HepG2 (cell line): ENCODE data around the gene ZBTB7B. TPM values are rescaled to one million over a fixed set of nuclear protein-coding genes. Genes with fewer than 3 reads are reported as not detected.

Source experiments
- ATAC-seq: fragments of 200-7000 bp; cut with Tn5 transposase; 3 replicates; pipeline ENCODE4 v1.9.1; 2020; ENCODE audit warnings: mild to moderate bottlenecking, moderate library complexity
- BruUV-seq: library from RNA; stranded (reverse); fragments of 400-500 nt; replicated peaks from 2 replicates; lab custom pipeline; 2021; lab: Mats Ljungman, UMichigan
- CTCF ChIA-PET: fragments of 300-600 bp; formaldehyde crosslinking; extraction: SDS; loops from one replicate; lab custom pipeline; 2021; ENCODE audit warnings: low total read pairs, inconsistent platforms, low intra/inter-chr PET ratio; lab: Yijun Ruan, JAX
- POLR2A ChIA-PET: fragments of 350-600 bp; sonication (Branson Sonifier 250); formaldehyde crosslinking; loops from one replicate; lab custom pipeline; 2020; ENCODE audit warnings: antibody characterized with exemption, inconsistent platforms; lab: Yijun Ruan, JAX
- DNase-seq: peaks from one replicate; pipeline ENCODE4 v3.0.0-alpha.2; 2015; ENCODE audit warnings: low spot score
- FAIRE-seq: peaks from 3 replicates; lab custom pipeline; 2011; peaks lifted over from hg19 to GRCh38; lab: Jason Lieb, UNC
- H2AFZ ChIP-seq: one replicate; pipeline ENCODE4 v1.6.1; 2011; ENCODE audit warnings: low read length, inconsistent platforms
- H3K27ac ChIP-seq: fragments of 300-600 bp; 3 replicates; pipeline ENCODE4 v1.8.0; 2011; ENCODE audit warnings: mixed run types, mild to moderate bottlenecking, mixed read lengths, low read length, inconsistent platforms; ENCODE audit not compliant: insufficient read depth; ENCODE audit errors: extremely low read length
- H3K27me3 ChIP-seq, 2 experiments: fragments of 200-600 bp in 1 of 2; 2 replicates in 1 of 2; 3 replicates in 1 of 2; pipeline versions ENCODE4 v1.6.0 to v1.8.0; 2011; ENCODE audit warnings: low read length in 2 of 2, mild to moderate bottlenecking in 2 of 2, moderate library complexity in 2 of 2, inconsistent platforms in 1 of 2; ENCODE audit not compliant: insufficient read depth in 2 of 2, control insufficient read depth in 1 of 2
- H3K36me3 ChIP-seq, 2 experiments: fragments of 200-600 bp in 1 of 2; replicated peaks in 1 of 2; 2 replicates in 1 of 2; 3 replicates in 1 of 2; pipeline versions ENCODE4 v1.5.1 to v1.8.0; 2011; ENCODE audit warnings: low read length in 2 of 2, inconsistent platforms in 1 of 2; ENCODE audit not compliant: insufficient read depth in 2 of 2, control insufficient read depth in 1 of 2
- H3K4me1 ChIP-seq: 2 replicates; pipeline ENCODE4 v1.5.1; 2012; ENCODE audit warnings: low read length, inconsistent platforms; ENCODE audit not compliant: insufficient read depth
- H3K4me2 ChIP-seq: 2 replicates; pipeline ENCODE4 v1.6.0; 2011; ENCODE audit warnings: low read depth, low read length, inconsistent platforms
- H3K4me3 ChIP-seq, 3 experiments: fragments of 200-600 bp in 1 of 3; sonication (generic), shearing (Covaris generic) in 1 of 3; replicated peaks in 1 of 3; 2 replicates each; pipeline ENCODE4 v1.5.1; 2011 to 2016; ENCODE audit warnings: low read length in 3 of 3, inconsistent platforms in 2 of 3, low read depth in 2 of 3, mild to moderate bottlenecking in 2 of 3, control low read depth in 1 of 3, mixed read lengths in 1 of 3; ENCODE audit not compliant: insufficient read depth in 1 of 3
- H3K79me2 ChIP-seq: one replicate; pipeline ENCODE4 v1.6.1; 2011; ENCODE audit warnings: low read length, inconsistent platforms; ENCODE audit not compliant: insufficient read depth
- H3K9ac ChIP-seq: 2 replicates; pipeline ENCODE4 v1.6.0; 2011; ENCODE audit warnings: mild to moderate bottlenecking, low read depth, low read length, inconsistent platforms; ENCODE audit not compliant: insufficient read depth
- H3K9me3 ChIP-seq: 2 replicates; pipeline ENCODE4 v1.5.1; 2012; ENCODE audit warnings: mild to moderate bottlenecking, low read length
- H4K20me1 ChIP-seq: 2 replicates; pipeline ENCODE4 v1.6.0; 2011; ENCODE audit warnings: inconsistent platforms, mild to moderate bottlenecking, low read length, moderate library complexity; ENCODE audit not compliant: insufficient read depth
- FOSL2 ChIP-seq: sonication (generic); formaldehyde crosslinking; IDR thresholded peaks from 2 replicates; pipeline ENCODE4 v1.4.0; 2020; ENCODE audit warnings: missing genetic modification reagents
- LRRFIP1 ChIP-seq: sonication (generic); formaldehyde crosslinking; conservative IDR thresholded peaks from 2 replicates; pipeline ENCODE4 v1.4.0; 2020; ENCODE audit warnings: missing genetic modification reagents
- RFX5 ChIP-seq: IDR thresholded peaks from 2 replicates; pipeline ENCODE4 v1.6.1; 2011; ENCODE audit warnings: low read depth, low read length, improper control_type of control experiment
- ZNF709 ChIP-seq: sonication (generic); formaldehyde crosslinking; IDR thresholded peaks from 2 replicates; pipeline ENCODE4 v1.5.0; 2020; ENCODE audit warnings: mild to moderate bottlenecking, missing genetic modification reagents
- ZNF788 ChIP-seq: sonication (generic); formaldehyde crosslinking; IDR thresholded peaks from 2 replicates; pipeline ENCODE4 v1.5.0; 2020; ENCODE audit warnings: mild to moderate bottlenecking, missing genetic modification reagents, borderline replicate concordance
- WGBS: methylation state at CpG from one replicate; pipeline ENCODE4 v1.1.6; 2017; ENCODE audit warnings: low lambda C conversion rate; 5-methylcytosine and 5-hydroxymethylcytosine counted together
- in situ Hi-C: cut with HindIII; loops from 2 replicates; pipeline ENCODE4 v1.10.0; 2017; ENCODE audit warnings: low pct_unique_long_range_greater_than_20kb; ENCODE audit not compliant: extremely low pct_ligation_motif_present
- intact Hi-C: fragments of 100-400 bp; cut with micrococcal nuclease; formaldehyde crosslinking; loops from one replicate; pipeline ENCODE4 v1.10.0; 2022; ENCODE audit not compliant: unreplicated experiment
- polyA plus RNA-seq, 8 experiments: library from polyadenylated mRNA; depleted of rRNA in 3 of 8; stranded (reverse) in 7 of 8; unstranded in 1 of 8; fragments of >200 nt; fragmentation: Illumina TruSeq in 4 of 8; extraction: Trizol in 4 of 8; gene quantifications; 2 replicates each; pipeline versions ENCODE4 v1.2.1 to v1.2.3, GENCODE V29; 2011 to 2016; ENCODE audit warnings: low read depth in 4 of 8, missing spikeins in 1 of 8, mixed read lengths in 1 of 8; ENCODE audit not compliant: insufficient read depth in 1 of 8
- total RNA-seq, 5 experiments: library from RNA; depleted of rRNA; stranded (reverse); fragments of >200 nt; fragmentation: Illumina TruSeq; extraction: Trizol; gene quantifications; 2 replicates each; pipeline ENCODE4 v1.2.3, GENCODE V29; 2016; ENCODE audit warnings: low read depth in 1 of 5

Gene ZBTB7B
- total and polyA plus RNA-seq, 2 of the 13 experiments (the other 11 are each of a cell fraction or from before 2014, with no cell fraction given) = 15.5 to 17.5 TPM

GRCh38 chr1:155026154-155026553 is 23.6 kb downstream of the ZBTB7B start:
- no peaks in the 10 kb centered on the region for H3K36me3 ChIP-seq
- 35% methylated on average over 4 of the region's 9 CpGs for WGBS
- no peak for TF ChIP-seq LRRFIP1 (CRISPR knock-in tag)
- TF ChIP-seq, all 625 proteins: peak for 0
- BruUV-seq = no TSS peak
- Histone ChIP-seq H3K79me2 (no peaks in the 10 kb centered on the region), H3K4me1 (peaks cover 76% of the 10 kb centered on the region), H3K27ac (no peak overlapping the region), H4K20me1 (no peaks in the 10 kb centered on the region), H3K27me3 (peaks cover 2 to 22% of the 10 kb centered on the region in 2 experiments; a peak in 4 of 5 replicates), H3K4me3 (no peak overlapping the region), H3K4me2 (peak overlapping the region; percentile 33; the same call in 1 of the 2 replicates), H3K9me3 (no peaks in the 10 kb centered on the region), H3K9ac (no peak overlapping the region), H2AFZ (no peak overlapping the region)
- ATAC-seq (no peak), DNase-seq (no peak), FAIRE-seq (no peak)
- ChIA-PET POLR2A (interaction anchor here (0.8 to 1.6 kb wide), 2 partner anchors 54 to 82 kb away, joined by 4 read pairs; no protein-coding TSS in a partner anchor), CTCF (no interaction called here)
- in situ Hi-C loops (no loop called here), intact Hi-C loops (no loop called here)

GRCh38 chr1:155026588-155026987 is 24.0 kb downstream of the ZBTB7B start:
- no peaks in the 10 kb centered on the region for H3K36me3 ChIP-seq
- no peak for FAIRE-seq
- POLR2A ChIA-PET = no interaction called here

More at GRCh38 chr1:155026588-155026987, 24.0 kb downstream of the ZBTB7B start:
- TF ChIP-seq FOSL2 (CRISPR knock-in tag) (peak; percentile 57; the same call in 1 of the 2 replicates), ZNF709 (CRISPR knock-in tag) (no peak), RFX5 (peak; percentile 60; the same call in 1 of the 2 replicates), ZNF788 (CRISPR knock-in tag) (no peak)
- Histone ChIP-seq H3K4me3 (no peak overlapping the region), H3K27ac (no peak overlapping the region), H3K4me2 (no peak overlapping the region), H3K9ac (no peak overlapping the region), H3K9me3 (no peaks in the 10 kb centered on the region), H4K20me1 (no peaks in the 10 kb centered on the region), H2AFZ (no peak overlapping the region), H3K27me3 (peaks cover 2 to 22% of the 10 kb centered on the region in 2 experiments; a peak in 4 of 5 replicates), H3K79me2 (no peaks in the 10 kb centered on the region), H3K4me1 (peaks cover 76% of the 10 kb centered on the region)
- intact Hi-C loops = no loop called here
- CTCF ChIA-PET = no interaction called here
- in situ Hi-C loops = no loop called here
- ATAC-seq (no peak), DNase-seq (no peak)
- 69% methylated on average over 5 of the region's 6 CpGs for WGBS
- BruUV-seq = no TSS peak
